Measurements from ENCODE around the gene UQCRC2. TPM values are rescaled to one million over a fixed set of nuclear protein-coding genes. Genes with fewer than 3 reads are reported as not detected.

UQCRC2 gene
- total RNA-seq, 1 experiment from 2014 or later, result 249 TPM

GRCh38 chr16:21937336-21937829 is 15.8 kb upstream of the UQCRC2 start:
- intact Hi-C loops (cut with micrococcal nuclease), result no loop called here

More at GRCh38 chr16:21937336-21937829, 15.8 kb upstream of the UQCRC2 start:
- no peaks in the 10 kb centered on the region for H3K9me2 ChIP-seq (ENCODE audit: insufficient read depth)
- ChIA-PET RAD21 (ENCODE audit: low non-redundant PET in 1 of 2, low total read pairs in 2 of 2, uncharacterized antibody in 2 of 2, unreplicated experiment in 2 of 2) (interaction anchor here in 1 of 2 experiments (0.6 kb wide), 1 partner anchor 14 kb away, joined by 3 read pairs; no protein-coding TSS in a partner anchor), CTCF (no interaction called here), POLR2A (no interaction called here)
- no peak for TF ChIP-seq CBX3 (IDR thresholded peaks at IDR 0.05; ENCODE audit: low read depth)
- no peak for TF ChIP-seq CTCF (IDR thresholded peaks at IDR 0.05 in 2 of 3, conservative IDR thresholded peaks at IDR 0.05 in 1 of 3; ENCODE audit: borderline replicate concordance in 1 of 3, insufficient read depth in 1 of 3, low read depth in 2 of 3, low read length in 2 of 3)
- no peak for TF ChIP-seq ATF3 (IDR thresholded peaks at IDR 0.05)
- no peak for TF ChIP-seq RAD21 (IDR thresholded peaks at IDR 0.05; ENCODE audit: low read depth)
- TF ChIP-seq POLR2A (IDR thresholded peaks at IDR 0.05; ENCODE audit: borderline replicate concordance, extremely low read depth, insufficient read depth, insufficient read length), result no peak
- no peak for TF ChIP-seq FOSL1 (IDR thresholded peaks at IDR 0.05; ENCODE audit: low read depth)
- no peaks in the 10 kb centered on the region for H3K36me3 ChIP-seq (ENCODE audit: control insufficient read depth in 1 of 2, insufficient read depth in 2 of 2, low read length in 2 of 2)
- no peaks in the 10 kb centered on the region for H3K9me3 ChIP-seq (ENCODE audit: control insufficient read depth in 1 of 2, insufficient read depth in 1 of 2, low read depth in 1 of 2, low read length in 2 of 2)
- H3K27ac ChIP-seq (ENCODE audit: low read depth, low read length), result no peak overlapping the region
- no TSS peak for BruUV-seq (replicated peaks)
- H2AFZ ChIP-seq (ENCODE audit: low read depth, low read length, poor library complexity, severe bottlenecking), result no peak overlapping the region
- H3K4me2 ChIP-seq (ENCODE audit: low read length), result no peak overlapping the region
- no peaks in the 10 kb centered on the region for H3K79me2 ChIP-seq (ENCODE audit: insufficient read depth, low read length)
- 0 out of 2 replicates have a peak, but pooled peaks cover 5% of the 10 kb centered on the region for H3K27me3 ChIP-seq (ENCODE audit: insufficient read depth, low read length)
- H4K20me1 ChIP-seq (ENCODE audit: insufficient read depth), result no peaks in the 10 kb centered on the region
- H3K4me3 ChIP-seq (replicated peaks in 1 of 2; ENCODE audit: low read depth in 1 of 2, low read length in 2 of 2), result no peak overlapping the region
- peaks cover 0 to 4% of the 10 kb centered on the region in 2 experiments; a peak in 1 of 4 replicates for H3K4me1 ChIP-seq (ENCODE audit: control insufficient read depth in 1 of 2, insufficient read depth in 2 of 2, low read length in 2 of 2)
- DNase-seq (ENCODE audit: low read depth, low spot score) (no peak), ATAC-seq (no peak)
- no peak overlapping the region for H3K9ac ChIP-seq (ENCODE audit: low read length)
